Measurements from ENCODE around the gene GYPB.

DNA sequence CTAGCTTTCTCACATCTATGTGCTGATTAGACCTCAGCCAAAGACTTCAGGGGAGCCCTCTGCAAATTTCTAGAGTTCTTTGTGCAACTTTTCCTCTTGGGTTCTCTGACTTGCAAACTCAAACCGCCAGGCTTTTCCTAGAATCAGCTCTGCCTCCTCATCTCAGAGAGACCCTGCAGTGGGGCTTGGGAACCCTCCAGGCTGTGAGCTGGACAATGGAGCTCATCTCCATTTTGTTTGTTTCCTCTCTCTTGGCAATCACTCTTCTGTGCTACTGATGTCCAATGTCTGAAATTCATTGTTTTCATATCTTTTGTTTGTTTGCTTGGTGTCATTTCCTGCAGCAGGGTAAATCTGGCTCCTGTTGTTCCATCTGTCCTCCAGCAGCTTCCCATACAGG, 33.0 kb downstream of the GYPB start:
- TF ChIP-seq ZNF70 (CRISPR knock-in tag; IDR thresholded peaks at IDR 0.05) (no peak), RARB (CRISPR knock-in tag; IDR thresholded peaks at IDR 0.05) (no peak), ISL1 (CRISPR knock-in tag; IDR thresholded peaks at IDR 0.05) (no peak), TCF4 (CRISPR knock-in tag; IDR thresholded peaks at IDR 0.05; ENCODE audit: borderline replicate concordance) (no peak), PPARA (CRISPR knock-in tag; IDR thresholded peaks at IDR 0.05; ENCODE audit: borderline replicate concordance) (no peak), PATZ1 (CRISPR knock-in tag; IDR thresholded peaks at IDR 0.05; ENCODE audit: borderline replicate concordance) (no peak)

Data from SK-N-SH treated with all-trans-retinoic acid at 6 μM for 48 hours (cell line).